Activated B cell treated with CpG ODN at 0.5 μM for 24 hours (primary cell): ENCODE data around the gene MROH2A. TPM values are rescaled to one million over a fixed set of nuclear protein-coding genes. Genes with fewer than 3 reads are reported as not detected.
A peak's percentile ranks its signal among the peaks of the same experiment; 100 is the strongest.

ENCODE experiments used
- ATAC-seq: fragments of 200-7000 bp; cut with Tn5 transposase; one replicate; pipeline ENCODE4 v1.10.0; 2021; ENCODE audit warnings: low read depth, mild to moderate bottlenecking, moderate library complexity
- CTCF ChIA-PET: fragments of 350-600 bp; sonication (Branson Sonifier 250); formaldehyde crosslinking; loops from one replicate; lab custom pipeline; 2021; ENCODE audit warnings: antibody characterized with exemption; lab: Charles Lee
- POLR2A ChIA-PET: fragments of 350-600 bp; sonication (Branson Sonifier 250); formaldehyde crosslinking; loops from one replicate; lab custom pipeline; 2021; ENCODE audit warnings: antibody characterized with exemption; lab: Charles Lee
- DNase-seq: peaks from one replicate; pipeline ENCODE4 v3.0.0; 2022
- H3K27ac Mint-ChIP-seq: one replicate; pipeline ENCODE4 v1.8.0; 2020; ENCODE audit warnings: mixed read lengths
- H3K27me3 Mint-ChIP-seq: one replicate; pipeline ENCODE4 v1.8.0; 2021; ENCODE audit warnings: mixed read lengths
- H3K36me3 Mint-ChIP-seq: one replicate; pipeline ENCODE4 v1.8.0; 2021; ENCODE audit warnings: low read depth, mixed read lengths
- H3K4me1 Mint-ChIP-seq: one replicate; pipeline ENCODE4 v1.8.0; 2021; ENCODE audit warnings: mixed read lengths
- H3K4me3 Mint-ChIP-seq: one replicate; pipeline ENCODE4 v1.8.0; 2020; ENCODE audit warnings: mild to moderate bottlenecking, mixed read lengths
- H3K9me3 Mint-ChIP-seq: one replicate; pipeline ENCODE4 v1.8.0; 2020; ENCODE audit warnings: mixed read lengths
- intact Hi-C: fragments of 100-400 bp; cut with micrococcal nuclease; formaldehyde crosslinking; loops from one replicate; pipeline ENCODE4 v1.15.1; 2024
- total RNA-seq: library from RNA; stranded (reverse); gene quantifications from 2 replicates; pipeline ENCODE4 v1.2.3, GENCODE V29; 2022
- TF ChIP-seq, protein P1 (sequence below): fragments of 200-600 bp; IDR thresholded peaks from one replicate; pipeline ENCODE4 v1.8.0; 2022; ENCODE audit warnings: antibody characterized with exemption, mild to moderate bottlenecking

The MROH2A gene
- total RNA-seq, 1 donor from 2014 or later = not detected

DNA sequence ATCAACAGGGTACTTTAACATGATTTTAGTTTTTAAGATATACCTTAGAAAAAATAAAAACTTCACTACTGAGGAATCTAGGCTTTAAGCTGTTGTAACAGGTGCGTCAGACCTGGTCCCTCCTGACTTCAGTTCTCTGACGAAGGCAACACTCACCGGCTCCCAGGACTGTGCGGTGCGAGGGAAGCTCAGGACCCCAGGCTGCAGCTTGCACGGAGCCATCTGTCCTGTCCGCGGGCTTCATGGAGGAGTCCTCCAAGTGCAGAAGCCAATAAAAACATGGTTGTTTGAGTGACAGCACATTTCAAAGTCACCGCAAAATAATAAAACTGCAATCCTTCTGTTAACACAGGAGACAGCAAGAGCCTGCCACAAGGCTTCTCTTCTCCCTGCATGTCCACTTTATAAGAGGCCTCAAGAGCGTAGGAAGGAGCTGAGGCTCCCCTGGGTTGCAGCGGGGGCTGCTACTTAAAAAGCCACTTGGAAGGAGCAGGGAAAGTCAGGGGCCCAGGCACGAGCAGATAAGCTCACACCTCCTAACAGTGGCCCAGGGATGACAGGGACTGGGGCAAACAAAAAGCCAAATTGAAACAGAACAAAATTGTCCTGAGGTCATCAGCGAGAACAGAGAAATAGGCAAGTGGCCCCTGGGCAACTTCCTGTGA is 71.6 kb downstream of the MROH2A start:
- Mint-ChIP-seq H3K27me3 (peaks cover 7% of the 10 kb centered on the region), H3K36me3 (peaks cover 6% of the 10 kb centered on the region), H3K9me3 (no peaks in the 10 kb centered on the region), H3K4me3 (no peak overlapping the region), H3K27ac (no peak overlapping the region), H3K4me1 (peaks cover 17% of the 10 kb centered on the region)
- POLR2A ChIA-PET = no interaction called here
- intact Hi-C loops = no loop called here
- CTCF ChIA-PET = no interaction called here
- DNase-seq (no peak), ATAC-seq (no peak)
- TF ChIP-seq, protein P1, sequence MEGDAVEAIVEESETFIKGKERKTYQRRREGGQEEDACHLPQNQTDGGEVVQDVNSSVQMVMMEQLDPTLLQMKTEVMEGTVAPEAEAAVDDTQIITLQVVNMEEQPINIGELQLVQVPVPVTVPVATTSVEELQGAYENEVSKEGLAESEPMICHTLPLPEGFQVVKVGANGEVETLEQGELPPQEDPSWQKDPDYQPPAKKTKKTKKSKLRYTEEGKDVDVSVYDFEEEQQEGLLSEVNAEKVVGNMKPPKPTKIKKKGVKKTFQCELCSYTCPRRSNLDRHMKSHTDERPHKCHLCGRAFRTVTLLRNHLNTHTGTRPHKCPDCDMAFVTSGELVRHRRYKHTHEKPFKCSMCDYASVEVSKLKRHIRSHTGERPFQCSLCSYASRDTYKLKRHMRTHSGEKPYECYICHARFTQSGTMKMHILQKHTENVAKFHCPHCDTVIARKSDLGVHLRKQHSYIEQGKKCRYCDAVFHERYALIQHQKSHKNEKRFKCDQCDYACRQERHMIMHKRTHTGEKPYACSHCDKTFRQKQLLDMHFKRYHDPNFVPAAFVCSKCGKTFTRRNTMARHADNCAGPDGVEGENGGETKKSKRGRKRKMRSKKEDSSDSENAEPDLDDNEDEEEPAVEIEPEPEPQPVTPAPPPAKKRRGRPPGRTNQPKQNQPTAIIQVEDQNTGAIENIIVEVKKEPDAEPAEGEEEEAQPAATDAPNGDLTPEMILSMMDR = no peak

DNA sequence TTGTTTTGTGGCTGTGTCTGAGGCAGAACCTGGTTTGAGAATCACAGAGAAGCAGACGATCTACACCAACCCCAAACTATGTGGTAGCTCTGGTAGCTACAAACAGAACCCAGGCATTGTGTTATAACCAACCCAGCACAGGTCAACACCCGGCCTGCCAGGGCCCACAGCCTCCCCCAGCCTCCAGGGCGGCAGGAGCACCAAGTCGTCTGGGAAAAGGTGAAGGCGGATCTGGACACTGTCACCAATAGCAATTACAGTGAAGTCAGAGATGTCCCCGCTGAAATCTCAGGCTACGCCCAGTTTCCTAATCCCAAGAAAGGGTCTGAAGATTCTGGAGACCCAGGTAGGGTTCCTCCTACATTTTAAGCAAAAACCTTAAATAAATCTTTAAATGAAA is 72.6 kb downstream of the MROH2A start:
- no peak for ATAC-seq
- H3K36me3 Mint-ChIP-seq = peaks cover 7% of the 10 kb centered on the region
- TF ChIP-seq, protein P1 = no peak
- ChIA-PET POLR2A (no interaction called here), CTCF (no interaction called here)
- peaks cover 19% of the 10 kb centered on the region for H3K4me1 Mint-ChIP-seq
- no peak for DNase-seq
- no peak overlapping the region for H3K4me3 Mint-ChIP-seq
- peaks cover 7% of the 10 kb centered on the region for H3K27me3 Mint-ChIP-seq
- no peaks in the 10 kb centered on the region for H3K9me3 Mint-ChIP-seq
- intact Hi-C loops = no loop called here
- H3K27ac Mint-ChIP-seq = no peak overlapping the region

DNA sequence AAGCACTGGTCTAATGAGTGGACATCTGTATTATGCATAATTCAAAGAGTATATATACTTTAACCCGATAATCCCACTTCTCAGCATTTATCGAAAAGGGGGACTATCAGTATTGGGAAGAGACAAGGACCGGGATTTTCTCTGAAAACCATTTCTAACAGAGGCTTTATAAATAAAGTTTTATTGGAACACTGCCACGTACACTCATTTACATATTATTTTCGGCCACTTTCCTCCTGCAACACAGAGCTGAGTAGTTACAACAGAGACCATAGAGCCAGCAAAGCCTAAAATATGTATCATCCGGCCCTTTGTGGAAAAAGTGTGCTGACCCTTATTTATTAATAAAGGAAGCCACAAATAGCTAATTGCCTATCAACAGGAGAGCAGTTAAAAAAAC is 73.0 kb downstream of the MROH2A start:
- ChIA-PET POLR2A (no interaction called here), CTCF (no interaction called here)
- TF ChIP-seq, protein P1 = no peak
- intact Hi-C loops = no loop called here
- DNase-seq (no peak), ATAC-seq (no peak)
- no peak overlapping the region for H3K27ac Mint-ChIP-seq
- peaks cover 7% of the 10 kb centered on the region for H3K27me3 Mint-ChIP-seq
- no peaks in the 10 kb centered on the region for H3K9me3 Mint-ChIP-seq
- H3K4me1 Mint-ChIP-seq = peaks cover 17% of the 10 kb centered on the region
- H3K36me3 Mint-ChIP-seq = peaks cover 7% of the 10 kb centered on the region
- no peak overlapping the region for H3K4me3 Mint-ChIP-seq

DNA sequence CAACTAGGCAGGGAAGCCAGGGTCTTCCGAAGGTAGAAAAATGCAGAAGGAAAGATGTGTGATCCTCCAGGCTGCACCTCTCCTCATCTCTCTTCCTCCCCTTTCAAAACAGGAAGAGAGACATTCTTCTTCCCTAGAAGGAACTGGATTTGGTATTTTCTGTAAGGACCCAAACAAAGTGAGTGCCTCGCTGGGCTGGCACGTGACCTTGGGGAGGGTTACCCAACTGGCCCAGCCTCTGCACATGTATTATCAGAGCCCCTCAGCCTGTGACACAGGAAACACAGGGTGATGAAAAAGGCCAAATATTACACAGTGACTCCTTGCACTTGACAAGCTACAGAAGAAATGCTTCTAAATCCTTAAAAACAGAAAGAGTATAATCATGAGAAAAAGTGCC is 73.9 kb downstream of the MROH2A start:
- POLR2A ChIA-PET = no interaction called here

DNA sequence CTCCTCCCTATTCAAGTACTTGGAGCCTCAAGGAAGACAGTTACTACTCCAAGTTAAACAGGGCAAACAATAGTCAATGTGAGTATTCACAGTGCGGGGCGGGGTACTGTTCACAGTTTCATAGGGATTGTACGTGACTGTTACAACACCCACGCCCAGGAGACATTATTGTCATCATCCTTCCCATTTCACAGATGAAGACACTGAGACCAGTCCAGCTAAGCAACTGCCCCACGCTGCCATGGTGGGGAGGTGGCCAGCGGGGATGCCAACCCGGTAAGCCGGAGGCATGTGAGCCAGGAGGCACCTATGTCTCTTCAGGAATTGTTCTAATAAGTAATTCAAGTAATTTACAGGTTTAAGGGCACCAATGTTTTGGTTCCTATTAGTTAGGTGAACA is 75.2 kb downstream of the MROH2A start:
- Mint-ChIP-seq H3K27ac (no peak overlapping the region), H3K4me1 (peaks cover 22% of the 10 kb centered on the region), H3K9me3 (no peaks in the 10 kb centered on the region)

More for the DNA sequence above, 73.9 kb downstream of the MROH2A start:
- intact Hi-C loops = no loop called here
- no peak overlapping the region for H3K4me3 Mint-ChIP-seq
- no peaks in the 10 kb centered on the region for H3K9me3 Mint-ChIP-seq
- DNase-seq (no peak), ATAC-seq (no peak)
- peaks cover 7% of the 10 kb centered on the region for H3K27me3 Mint-ChIP-seq
- H3K4me1 Mint-ChIP-seq = peaks cover 20% of the 10 kb centered on the region
- TF ChIP-seq, protein P1 = no peak
- peaks cover 7% of the 10 kb centered on the region for H3K36me3 Mint-ChIP-seq
- CTCF ChIA-PET = no interaction called here
- no peak overlapping the region for H3K27ac Mint-ChIP-seq

More for the DNA sequence above, 75.2 kb downstream of the MROH2A start:
- H3K36me3 Mint-ChIP-seq = peaks cover 7% of the 10 kb centered on the region
- intact Hi-C loops = no loop called here
- TF ChIP-seq, protein P1 = no peak
- peaks cover 7% of the 10 kb centered on the region for H3K27me3 Mint-ChIP-seq
- ChIA-PET CTCF (no interaction called here), POLR2A (no interaction called here)
- DNase-seq (no peak), ATAC-seq (no peak)
- peak overlapping the region; percentile 97 for H3K4me3 Mint-ChIP-seq
